HG03354 (cell line): Measurements from ENCODE around the gene SULF2.

Experiments used
- ATAC-seq: cut with Tn5 transposase; IDR thresholded peaks from one replicate; pipeline ENCODE4 v1.9.1; 2021; ENCODE audit warnings: mild to moderate bottlenecking; ENCODE audit not compliant: unreplicated experiment, poor library complexity, severe bottlenecking

The SULF2 gene

GRCh38 chr20:47699818-47700217, 85.5 kb downstream of the SULF2 start:
- no peak for ATAC-seq

GRCh38 chr20:47698142-47698541, 87.1 kb downstream of the SULF2 start:
- ATAC-seq = no peak

GRCh38 chr20:47696856-47697255, 88.4 kb downstream of the SULF2 start:
- no peak for ATAC-seq

GRCh38 chr20:47694021-47694818, 91.1 kb downstream of the SULF2 start:
- no peak for ATAC-seq

- ATAC-seq = no peak
Measured at GRCh38 chr20:47691625-47692024, 93.7 kb downstream of the SULF2 start.

- ATAC-seq = no peak
Measured at GRCh38 chr20:47689731-47690130, 95.5 kb downstream of the SULF2 start.

- no peak for ATAC-seq
Measured at GRCh38 chr20:47688385-47689381, 96.6 kb downstream of the SULF2 start.

- no peak for ATAC-seq
Measured at GRCh38 chr20:47687095-47687987, 97.9 kb downstream of the SULF2 start.

- no peak for ATAC-seq
Measured at GRCh38 chr20:47686545-47686944, 98.7 kb downstream of the SULF2 start.

- ATAC-seq = no peak
Measured at GRCh38 chr20:47684306-47685080, 100.8 kb downstream of the SULF2 start.

- no peak for ATAC-seq
Measured at GRCh38 chr20:47682916-47683315, 102.4 kb downstream of the SULF2 start.

- no peak for ATAC-seq
Measured at GRCh38 chr20:47682028-47682783, 103.1 kb downstream of the SULF2 start.

- no peak for ATAC-seq
Measured at GRCh38 chr20:47680804-47681529, 104.3 kb downstream of the SULF2 start.

GRCh38 chr20:47679462-47679861, 105.8 kb downstream of the SULF2 start:
- no peak for ATAC-seq

- ATAC-seq = no peak
Measured at GRCh38 chr20:47678536-47678935, 106.7 kb downstream of the SULF2 start.

GRCh38 chr20:47677635-47678453, 107.4 kb downstream of the SULF2 start:
- peak; percentile 49 for ATAC-seq
